ENCODE results near the gene ALS2CL. TPM values are rescaled to one million over a fixed set of nuclear protein-coding genes. Genes with fewer than 3 reads are reported as not detected.

The ALS2CL gene
- total RNA-seq, 1 experiment from 2014 or later: 11.2 TPM

GRCh38 chr3:46675843-46676567, 17.5 kb downstream of the ALS2CL start:
- Mint-ChIP-seq H3K4me3 (ENCODE audit: unreplicated experiment) (no peak overlapping the region), H3K27ac (ENCODE audit: unreplicated experiment) (no peak overlapping the region), H3K9me3 (ENCODE audit: unreplicated experiment) (no peaks in the 10 kb centered on the region), H3K36me3 (ENCODE audit: insufficient read depth, unreplicated experiment) (no peaks in the 10 kb centered on the region), H3K4me1 (ENCODE audit: low read depth, unreplicated experiment) (no peaks in the 10 kb centered on the region), H3K27me3 (ENCODE audit: insufficient read depth, unreplicated experiment) (no peaks in the 10 kb centered on the region)
- no peaks in the 10 kb centered on the region for H3K36me3 ChIP-seq (ENCODE audit: control insufficient read depth, insufficient read depth, low read length)
- CTCF ChIA-PET: no interaction called here
- intact Hi-C loops (cut with micrococcal nuclease; ENCODE audit: unreplicated experiment): no loop called here
- H3K27me3 ChIP-seq (replicated peaks; ENCODE audit: control insufficient read depth, insufficient read depth, low read length): no peaks in the 10 kb centered on the region
- H3K4me3 ChIP-seq (ENCODE audit: low read depth, low read length): no peak overlapping the region
- BruUV-seq (replicated peaks): no TSS peak
- POLR2A ChIA-PET: no interaction called here
- H3K4me1 ChIP-seq: no peaks in the 10 kb centered on the region
- TF ChIP-seq CTCF (IDR thresholded peaks at IDR 0.05; ENCODE audit: insufficient read depth in 1 of 2, low read depth in 1 of 2, low read length in 1 of 2, severe bottlenecking in 1 of 2, unreplicated experiment in 1 of 2): no peak
- DNase-seq: no peak
- H3K9me3 ChIP-seq: no peaks in the 10 kb centered on the region

GRCh38 chr3:46675426-46675825, 18.1 kb downstream of the ALS2CL start:
- Mint-ChIP-seq H3K36me3 (ENCODE audit: insufficient read depth, unreplicated experiment) (no peaks in the 10 kb centered on the region), H3K4me1 (ENCODE audit: low read depth, unreplicated experiment) (no peaks in the 10 kb centered on the region), H3K27ac (ENCODE audit: unreplicated experiment) (no peak overlapping the region), H3K27me3 (ENCODE audit: insufficient read depth, unreplicated experiment) (no peaks in the 10 kb centered on the region), H3K4me3 (ENCODE audit: unreplicated experiment) (no peak overlapping the region), H3K9me3 (ENCODE audit: unreplicated experiment) (no peaks in the 10 kb centered on the region)
- Histone ChIP-seq H3K4me1 (no peaks in the 10 kb centered on the region), H3K9me3 (no peaks in the 10 kb centered on the region), H3K36me3 (ENCODE audit: control insufficient read depth, insufficient read depth, low read length) (no peaks in the 10 kb centered on the region), H3K4me3 (ENCODE audit: low read depth, low read length) (no peak overlapping the region), H3K27me3 (replicated peaks; ENCODE audit: control insufficient read depth, insufficient read depth, low read length) (no peaks in the 10 kb centered on the region)
- CTCF ChIA-PET: no interaction called here
- POLR2A ChIA-PET: no interaction called here
- intact Hi-C loops (cut with micrococcal nuclease; ENCODE audit: unreplicated experiment): no loop called here
- TF ChIP-seq CTCF (IDR thresholded peaks at IDR 0.05; ENCODE audit: insufficient read depth in 1 of 2, low read depth in 1 of 2, low read length in 1 of 2, severe bottlenecking in 1 of 2, unreplicated experiment in 1 of 2): no peak
- DNase-seq: no peak
- no TSS peak for BruUV-seq (replicated peaks)

- H3K9me3 ChIP-seq: no peaks in the 10 kb centered on the region
- ChIA-PET CTCF (no interaction called here), POLR2A (interaction anchor here (0.6 kb wide), 1 partner anchor 16 kb away, joined by 4 read pairs; no protein-coding TSS in a partner anchor)
- Mint-ChIP-seq H3K27ac (ENCODE audit: unreplicated experiment) (no peak overlapping the region), H3K36me3 (ENCODE audit: insufficient read depth, unreplicated experiment) (no peaks in the 10 kb centered on the region), H3K9me3 (ENCODE audit: unreplicated experiment) (no peaks in the 10 kb centered on the region), H3K27me3 (ENCODE audit: insufficient read depth, unreplicated experiment) (no peaks in the 10 kb centered on the region), H3K4me1 (ENCODE audit: low read depth, unreplicated experiment) (no peaks in the 10 kb centered on the region), H3K4me3 (ENCODE audit: unreplicated experiment) (no peak overlapping the region)
- intact Hi-C loops (cut with micrococcal nuclease; ENCODE audit: unreplicated experiment): no loop called here
- no peaks in the 10 kb centered on the region for H3K36me3 ChIP-seq (ENCODE audit: control insufficient read depth, insufficient read depth, low read length)
- DNase-seq: peak in 1 of 2 experiments; percentile 17
- BruUV-seq (replicated peaks): no TSS peak
- no peaks in the 10 kb centered on the region for H3K27me3 ChIP-seq (replicated peaks; ENCODE audit: control insufficient read depth, insufficient read depth, low read length)
- no peaks in the 10 kb centered on the region for H3K4me1 ChIP-seq
- H3K4me3 ChIP-seq (ENCODE audit: low read depth, low read length): no peak overlapping the region
- peak in 1 of 2 experiments; percentile 19 for TF ChIP-seq CTCF (IDR thresholded peaks at IDR 0.05; ENCODE audit: insufficient read depth in 1 of 2, low read depth in 1 of 2, low read length in 1 of 2, severe bottlenecking in 1 of 2, unreplicated experiment in 1 of 2)
Measured at GRCh38 chr3:46674031-46674845, 19.2 kb downstream of the ALS2CL start.

Data from Caco-2 (cell line).